Activated CD8-positive, alpha-beta memory T cell treated with anti-CD3 and anti-CD28 coated beads for 48 hours (primary cell): ENCODE measurements around the gene CDH22.

Experiments used
- DNase-seq, 3 experiments: peaks; one replicate each; pipeline ENCODE4 v3.0.0-alpha.2; 2020; ENCODE audit warnings: low read depth in 2 of 3, low spot score in 2 of 3

The CDH22 gene

GRCh38 chr20:46308258-46309157 is at the start of gene CDH22:
Gene CDH22, minus strand, starts transcription at chr20:46308498. Its CDS starts 57,204 bp downstream, at chr20:46251294.
- DNase-seq = no peak

GRCh38 chr20:46357030-46357514 is 48.8 kb upstream of the CDH22 start:
- no peak for DNase-seq

- DNase-seq = no peak
These were observed 48.1 kb upstream of the CDH22 start for GRCh38 chr20:46356195-46357029.

GRCh38 chr20:46355778-46356177 is 47.5 kb upstream of the CDH22 start:
- DNase-seq = no peak

- no peak for DNase-seq
These were observed 46.8 kb upstream of the CDH22 start for GRCh38 chr20:46354920-46355654.

- no peak for DNase-seq
These were observed 45.9 kb upstream of the CDH22 start for GRCh38 chr20:46354207-46354555.

- DNase-seq = no peak
These were observed 45.4 kb upstream of the CDH22 start for GRCh38 chr20:46353500-46354206.

GRCh38 chr20:46352370-46352938 is 44.2 kb upstream of the CDH22 start:
- no peak for DNase-seq

- DNase-seq = no peak
These were observed 43.2 kb upstream of the CDH22 start for GRCh38 chr20:46351357-46352058.

GRCh38 chr20:46350986-46351267 is 42.6 kb upstream of the CDH22 start:
- DNase-seq = no peak

- DNase-seq = no peak
These were observed 42.1 kb upstream of the CDH22 start for GRCh38 chr20:46350201-46350985.

GRCh38 chr20:46349742-46350056 is 41.4 kb upstream of the CDH22 start:
- DNase-seq = no peak

GRCh38 chr20:46349035-46349741 is 40.9 kb upstream of the CDH22 start:
- no peak for DNase-seq

GRCh38 chr20:46347841-46348803 is 39.8 kb upstream of the CDH22 start:
- no peak for DNase-seq

- DNase-seq = no peak
These were observed 38.5 kb upstream of the CDH22 start for GRCh38 chr20:46346770-46347169.

GRCh38 chr20:46344488-46345162 is 36.3 kb upstream of the CDH22 start:
- DNase-seq = no peak

- DNase-seq = no peak
These were observed 35.7 kb upstream of the CDH22 start for GRCh38 chr20:46343975-46344357.
